Measurements from ENCODE around the gene TMEM39B. TPM values are rescaled to one million over a fixed set of nuclear protein-coding genes. Genes with fewer than 3 reads are reported as not detected.
"Not testable (repeated sequence)": the region's sequence is repeated elsewhere in the genome, so short reads cannot be mapped to it uniquely, and the experiment has no call there.

TMEM39B gene
- total RNA-seq, 1 experiment from 2014 or later, result 9.4 TPM

GRCh38 chr1:32065613-32066488 lies 6.9 kb upstream of the TMEM39B start:
- Histone ChIP-seq H3K4me1 (ENCODE audit: insufficient read depth, low read length) (peaks cover 18% of the 10 kb centered on the region), H3K4me2 (ENCODE audit: low read length) (peak overlapping the region; percentile 9; the same call in 1 of the 2 replicates)
- CTCF ChIA-PET, result interaction anchor here (1.0 kb wide), 1 partner anchor 42 kb away, joined by 3 read pairs; the partner anchor contains the start of gene KPNA6
- H3K4me3 ChIP-seq (ENCODE audit: low read length); H3K9me2 ChIP-seq (replicated peaks; ENCODE audit: low read length); H3K9me3 ChIP-seq (ENCODE audit: low read length); H3K9ac ChIP-seq (ENCODE audit: low read length); H3K27me3 ChIP-seq (ENCODE audit: low read length); ATAC-seq; H3K36me3 ChIP-seq (ENCODE audit: low read depth, low read length); H3K27ac ChIP-seq (ENCODE audit: low read length); BruUV-seq (replicated peaks); DNase-seq; H2AFZ ChIP-seq (ENCODE audit: low read length); H3K79me2 ChIP-seq (ENCODE audit: low read length); H4K20me1 ChIP-seq (ENCODE audit: low read length); intact Hi-C loops (cut with micrococcal nuclease); H3F3A ChIP-seq (ENCODE audit: low read length, unreplicated experiment): not testable (repeated sequence)
- POLR2A ChIA-PET (ENCODE audit: unreplicated experiment), result interaction anchor here (0.6 kb wide), 1 partner anchor 45 kb away, joined by 12 read pairs; no protein-coding TSS in a partner anchor

- TF ChIP-seq EZH2 (IDR thresholded peaks at IDR 0.05; ENCODE audit: low read length, unreplicated experiment) (no peak), EZH2phosphoT487 (IDR thresholded peaks at IDR 0.05; ENCODE audit: borderline replicate concordance, low read length) (no peak), CTCF (conservative IDR thresholded peaks at IDR 0.05; ENCODE audit: low read depth, low read length) (no peak)
- Histone ChIP-seq H3K4me3 (ENCODE audit: low read length) (no peak overlapping the region), H3K9ac (ENCODE audit: low read length) (no peak overlapping the region), H3K27ac (ENCODE audit: low read length) (no peak overlapping the region), H3K4me2 (ENCODE audit: low read length) (peak overlapping the region; percentile 9; the same call in 1 of the 2 replicates), H2AFZ (ENCODE audit: low read length) (no peak overlapping the region), H3K36me3 (ENCODE audit: low read depth, low read length) (no peaks in the 10 kb centered on the region), H4K20me1 (ENCODE audit: low read length) (no peaks in the 10 kb centered on the region), H3K4me1 (ENCODE audit: insufficient read depth, low read length) (peaks cover 21% of the 10 kb centered on the region), H3K9me3 (ENCODE audit: low read length) (no peaks in the 10 kb centered on the region), H3K79me2 (ENCODE audit: low read length) (no peaks in the 10 kb centered on the region), H3K9me2 (replicated peaks; ENCODE audit: low read length) (no peaks in the 10 kb centered on the region), H3F3A (ENCODE audit: low read length, unreplicated experiment) (no peaks in the 10 kb centered on the region), H3K27me3 (ENCODE audit: low read length) (no peaks in the 10 kb centered on the region)
- ATAC-seq (peak; percentile 44), DNase-seq (peak; percentile 94)
- ChIA-PET POLR2A (ENCODE audit: unreplicated experiment) (interaction anchor here (0.6 kb wide), 1 partner anchor 46 kb away, joined by 12 read pairs; no protein-coding TSS in a partner anchor), CTCF (no interaction called here)
- intact Hi-C loops (cut with micrococcal nuclease), result no loop called here
- BruUV-seq (replicated peaks), result no TSS peak
Observed at GRCh38 chr1:32066489-32066873, 6.3 kb upstream of the TMEM39B start.

- no TSS peak for BruUV-seq (replicated peaks)
- no peak overlapping the region for H3K27ac ChIP-seq (ENCODE audit: low read length)
- H4K20me1 ChIP-seq (ENCODE audit: low read length), result no peaks in the 10 kb centered on the region
- CTCF ChIA-PET, result interaction anchor here (0.6 kb wide), 1 partner anchor 42 kb away, joined by 3 read pairs; no protein-coding TSS in a partner anchor
- intact Hi-C loops (cut with micrococcal nuclease), result no loop called here
- H2AFZ ChIP-seq (ENCODE audit: low read length), result no peak overlapping the region
- no peaks in the 10 kb centered on the region for H3K36me3 ChIP-seq (ENCODE audit: low read depth, low read length)
- ATAC-seq (no peak), DNase-seq (no peak)
- H3K9me2 ChIP-seq (replicated peaks; ENCODE audit: low read length), result no peaks in the 10 kb centered on the region
- H3K4me1 ChIP-seq (ENCODE audit: insufficient read depth, low read length), result peaks cover 25% of the 10 kb centered on the region
- no peak overlapping the region for H3K4me3 ChIP-seq (ENCODE audit: low read length)
- peaks cover 10% of the 10 kb centered on the region for H3K79me2 ChIP-seq (ENCODE audit: low read length)
- no peak overlapping the region for H3K4me2 ChIP-seq (ENCODE audit: low read length)
- TF ChIP-seq EZH2 (IDR thresholded peaks at IDR 0.05; ENCODE audit: low read length, unreplicated experiment) (no peak), EZH2phosphoT487 (IDR thresholded peaks at IDR 0.05; ENCODE audit: borderline replicate concordance, low read length) (no peak), CTCF (conservative IDR thresholded peaks at IDR 0.05; ENCODE audit: low read depth, low read length) (no peak)
- H3F3A ChIP-seq (ENCODE audit: low read length, unreplicated experiment), result no peaks in the 10 kb centered on the region
- H3K9me3 ChIP-seq (ENCODE audit: low read length), result no peaks in the 10 kb centered on the region
- POLR2A ChIA-PET (ENCODE audit: unreplicated experiment), result no interaction called here
- no peak overlapping the region for H3K9ac ChIP-seq (ENCODE audit: low read length)
- H3K27me3 ChIP-seq (ENCODE audit: low read length), result no peaks in the 10 kb centered on the region
Observed at GRCh38 chr1:32068957-32069588, 3.7 kb upstream of the TMEM39B start.
